Measurements from ENCODE around the gene ETV4.
"Not testable (repeated sequence)": the region's sequence is repeated elsewhere in the genome, so short reads cannot be mapped to it uniquely, and the experiment has no call there.

Gene ETV4

GRCh38 chr17:43543300-43543699, 2.8 kb downstream of the ETV4 start:
- no peak for DNase-seq

GRCh38 chr17:43542859-43543258, 3.3 kb downstream of the ETV4 start:
- no peak for DNase-seq

GRCh38 chr17:43540821-43541674, 5.1 kb downstream of the ETV4 start:
- no peak for DNase-seq

- no peak for DNase-seq
Measured at GRCh38 chr17:43536236-43536992, 9.7 kb downstream of the ETV4 start.

DNA sequence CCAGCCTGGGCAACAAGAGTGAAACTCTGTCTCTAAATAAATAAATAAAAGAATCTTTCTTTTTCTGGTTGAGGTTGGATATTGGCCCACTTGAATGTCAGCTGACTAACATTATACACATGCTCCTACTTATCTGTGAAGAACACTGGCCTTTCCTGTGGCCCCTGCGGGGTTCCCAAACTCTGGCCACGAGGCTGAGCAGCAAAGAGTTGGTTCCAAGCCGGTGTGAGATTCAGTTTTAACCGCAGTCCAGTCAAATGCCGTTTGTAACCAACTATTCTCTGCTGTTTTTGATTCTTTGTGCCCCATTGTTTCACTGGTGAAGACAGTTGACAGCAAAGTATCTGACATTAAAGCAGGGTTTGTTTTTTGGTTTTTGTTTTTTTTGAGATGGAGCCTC, 11.2 kb downstream of the ETV4 start:
- no peak for DNase-seq

DNA sequence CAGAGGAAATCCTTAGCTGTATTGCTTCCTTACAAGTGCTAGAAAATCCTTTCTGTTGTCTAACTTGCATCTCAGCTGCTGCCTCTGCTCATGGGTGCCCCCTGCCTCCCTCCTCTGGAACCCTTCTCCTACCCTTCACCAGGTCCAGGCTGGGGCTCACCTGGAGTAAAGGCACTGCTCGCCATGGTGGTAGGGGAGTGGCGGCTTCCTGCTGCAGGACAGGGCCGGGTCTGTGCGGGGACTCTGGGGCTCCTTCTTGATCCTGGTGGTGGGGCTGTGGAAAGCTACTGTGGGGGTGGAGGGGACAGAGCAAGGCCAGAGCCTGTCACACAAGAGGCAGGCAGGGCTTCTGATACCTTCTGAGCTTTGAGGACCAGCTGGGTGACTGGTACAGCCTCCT, 12.4 kb downstream of the ETV4 start:
- DNase-seq, result no peak

DNA sequence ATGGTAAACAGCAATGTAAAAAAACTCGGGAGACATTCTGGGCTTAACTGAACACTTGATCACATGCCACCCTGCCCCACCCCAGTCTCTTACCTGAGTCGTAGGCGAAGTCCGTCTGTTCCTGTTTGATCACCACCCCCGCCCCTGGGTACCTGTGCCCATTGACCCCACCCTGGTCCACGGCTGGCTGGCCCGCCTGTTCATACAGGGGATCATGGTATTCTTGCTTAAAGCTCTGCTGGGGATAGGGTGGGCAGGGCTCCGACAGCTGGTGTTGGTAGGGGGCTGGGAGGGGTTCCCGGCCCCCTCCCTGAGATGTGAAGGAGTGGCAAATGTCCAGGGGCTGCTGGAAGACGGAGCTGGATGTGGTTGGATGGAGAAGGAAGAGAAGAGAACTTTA, 13.6 kb downstream of the ETV4 start:
- DNase-seq, result no peak

DNA sequence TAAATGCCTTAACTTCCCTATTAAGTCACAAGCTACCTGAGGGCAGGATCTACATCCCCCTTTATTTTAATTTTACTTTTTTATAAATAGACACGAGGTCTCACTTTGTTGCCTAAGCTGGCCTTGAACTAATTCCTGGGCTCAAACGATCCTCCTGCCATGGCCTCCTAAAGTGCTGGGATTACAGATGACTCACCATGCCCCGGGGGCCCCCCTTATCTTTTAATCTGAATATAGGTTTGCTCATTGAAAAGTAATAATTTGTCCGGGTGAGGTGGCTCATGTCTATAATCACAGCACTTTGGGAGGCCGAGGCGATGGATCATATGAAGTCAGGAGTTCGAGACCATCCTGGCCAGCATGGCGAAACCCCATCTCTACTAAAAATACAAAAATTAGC, 14.2 kb downstream of the ETV4 start:
- no peak for DNase-seq

GRCh38 chr17:43531082-43531378, 15.1 kb downstream of the ETV4 start:
- DNase-seq, result no peak

DNA sequence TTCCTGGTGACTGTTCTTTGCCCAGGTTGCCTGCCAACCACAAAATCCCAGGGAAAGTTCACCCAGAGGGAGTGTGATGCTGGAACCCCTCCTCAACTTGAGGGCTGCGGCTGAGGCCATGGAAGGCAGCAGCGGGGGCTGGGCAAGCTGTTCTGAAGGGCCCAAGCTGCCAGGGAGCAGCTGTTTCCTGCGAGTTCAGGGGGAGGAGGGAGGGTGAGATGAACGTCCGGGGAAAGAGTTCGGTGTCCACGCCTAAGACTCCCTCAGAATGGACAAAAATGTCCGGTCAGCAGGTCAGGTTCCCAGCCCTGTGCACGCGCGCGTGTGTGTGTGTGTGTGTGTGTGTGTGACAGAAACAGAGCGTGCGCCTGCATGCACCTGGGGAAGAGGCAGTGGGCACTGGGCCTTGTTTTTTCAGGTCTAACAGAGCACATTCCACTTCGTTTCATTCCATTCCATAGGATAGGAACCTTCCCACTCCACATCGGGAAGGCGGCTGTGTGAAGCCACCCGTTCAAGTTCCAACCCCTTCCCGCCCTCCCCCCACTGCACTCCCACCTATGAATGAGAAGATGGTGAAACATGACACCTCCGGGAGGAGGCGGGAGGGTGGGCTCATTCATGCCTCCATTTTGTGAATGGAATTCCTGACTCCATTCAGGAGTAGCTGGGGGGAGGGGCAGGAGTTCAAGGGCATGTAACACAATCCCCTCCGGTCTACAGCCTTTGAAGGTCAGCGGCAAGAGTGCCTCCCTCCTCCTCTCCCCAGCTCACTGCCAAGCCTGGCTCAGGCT, 15.7 kb downstream of the ETV4 start:
- no peak for DNase-seq

GRCh38 chr17:43529947-43530287, 16.2 kb downstream of the ETV4 start:
- no peak for DNase-seq

GRCh38 chr17:43528988-43529814, 16.9 kb downstream of the ETV4 start:
- DNase-seq, result no peak

DNA sequence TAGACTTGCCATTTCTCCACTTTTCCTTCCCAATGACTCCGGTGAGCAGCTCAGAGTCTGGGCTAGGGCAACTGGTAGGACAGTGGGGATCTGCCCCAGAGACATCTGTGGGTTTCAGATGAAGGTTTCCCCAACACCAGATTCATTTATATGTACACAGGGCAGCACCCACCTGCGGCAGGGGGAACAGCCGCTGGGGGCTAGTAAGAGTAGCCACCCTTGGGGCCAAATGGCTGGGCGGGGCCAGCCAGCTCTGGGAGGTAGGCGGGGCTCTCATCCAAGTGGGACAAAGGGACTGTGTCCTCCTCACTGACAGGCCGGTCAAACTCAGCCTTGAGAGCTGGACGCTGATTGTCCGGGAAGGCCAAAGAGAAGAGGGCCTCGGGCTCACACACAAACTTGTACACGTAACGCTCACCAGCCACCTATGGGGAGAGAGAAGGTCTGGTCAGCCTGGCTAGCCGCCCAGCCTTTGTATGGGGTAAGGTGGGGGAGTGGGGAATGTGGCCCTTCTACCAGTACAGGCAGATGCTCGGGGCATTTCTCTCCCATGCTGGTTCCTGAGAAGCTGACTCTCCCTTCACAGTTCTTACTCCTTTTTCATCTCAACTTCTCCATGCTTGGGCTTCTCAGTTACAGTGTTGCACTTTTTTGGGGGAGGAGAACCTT, 17.7 kb downstream of the ETV4 start:
- DNase-seq, result no peak

GRCh38 chr17:43526886-43527648, 19.1 kb downstream of the ETV4 start:
- DNase-seq, result no peak

- no peak for DNase-seq
Measured at GRCh38 chr17:43524945-43525575, 21.1 kb downstream of the ETV4 start.

GRCh38 chr17:43521389-43521788, 24.8 kb downstream of the ETV4 start:
- no peak for DNase-seq

- no peak for DNase-seq
Measured at GRCh38 chr17:43517615-43518386, 28.3 kb downstream of the ETV4 start.

- no peak for DNase-seq
Measured at GRCh38 chr17:43517161-43517560, 29.0 kb downstream of the ETV4 start.

GRCh38 chr17:43515656-43516055, 30.5 kb downstream of the ETV4 start:
- no peak for DNase-seq

DNA sequence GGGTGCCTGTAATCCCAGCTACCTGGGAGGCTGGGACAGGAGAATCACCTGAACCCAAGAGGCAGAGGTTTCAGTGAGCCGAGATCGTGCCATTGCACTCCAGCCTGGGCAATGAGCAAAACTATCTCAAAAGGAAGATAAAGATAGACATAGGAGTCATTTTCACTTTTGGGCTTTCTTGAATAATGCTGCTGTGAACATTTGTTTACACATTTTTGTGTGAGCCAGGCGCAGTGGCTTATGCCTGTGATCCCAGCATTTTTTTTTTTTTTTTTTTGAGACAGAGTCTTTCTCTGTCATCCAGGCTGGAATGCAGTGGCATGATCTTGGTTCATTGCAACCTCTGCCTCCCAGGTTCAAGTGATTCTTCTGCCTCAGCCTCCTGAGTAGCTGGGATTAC, 34.9 kb downstream of the ETV4 start:
- not testable (repeated sequence) for DNase-seq
